Stimulated activated CD4-positive, alpha-beta T cell treated with anti-CD3 and anti-CD28 coated beads, Interleukin-2, amount 100 ng/mL, for 4 hours (primary cell): ENCODE data around the gene ASTN1.

ENCODE experiments used
- DNase-seq: peaks from one replicate; pipeline ENCODE4 v3.0.0-alpha.2; 2020; ENCODE audit warnings: low read depth

The ASTN1 gene

DNA sequence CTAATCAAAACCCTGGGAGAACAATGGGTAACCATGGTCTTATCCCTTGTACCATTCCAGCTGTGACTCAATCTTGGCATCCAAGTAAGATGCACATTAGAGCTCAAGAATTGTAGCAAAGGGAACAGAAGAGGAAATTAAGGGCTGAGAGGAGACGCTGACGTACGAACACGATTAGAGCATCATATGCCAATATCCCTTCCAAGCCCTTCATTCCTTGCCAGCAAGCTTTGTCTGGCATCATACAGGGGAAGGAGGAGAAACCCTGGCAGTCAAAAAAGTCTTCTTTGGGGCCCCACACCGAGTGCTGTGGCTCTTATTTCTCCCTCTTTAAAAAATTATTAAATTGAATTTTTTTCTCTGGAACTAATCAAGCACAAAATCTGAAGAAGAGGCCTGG lies 120.9 kb downstream of the ASTN1 start:
- no peak for DNase-seq

DNA sequence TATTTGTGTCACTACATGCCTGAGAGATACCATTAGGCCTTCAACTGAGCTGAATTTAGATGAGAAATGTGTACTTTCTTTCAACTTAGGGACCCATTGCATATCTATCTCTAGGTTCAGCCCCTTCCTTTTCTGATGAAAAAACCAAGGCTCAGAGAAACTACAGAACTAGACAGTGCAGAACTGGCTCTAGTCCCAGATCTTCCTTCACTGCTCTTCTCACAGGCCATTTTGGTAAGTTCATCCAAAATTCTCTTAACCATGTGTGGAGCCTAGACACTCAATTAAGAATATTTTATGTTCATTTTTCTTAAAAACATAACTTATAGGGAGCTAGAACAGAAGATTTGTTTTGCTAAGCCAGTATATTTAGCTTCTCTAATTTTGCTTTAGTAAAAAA lies 128.9 kb downstream of the ASTN1 start:
- DNase-seq, result no peak

DNA sequence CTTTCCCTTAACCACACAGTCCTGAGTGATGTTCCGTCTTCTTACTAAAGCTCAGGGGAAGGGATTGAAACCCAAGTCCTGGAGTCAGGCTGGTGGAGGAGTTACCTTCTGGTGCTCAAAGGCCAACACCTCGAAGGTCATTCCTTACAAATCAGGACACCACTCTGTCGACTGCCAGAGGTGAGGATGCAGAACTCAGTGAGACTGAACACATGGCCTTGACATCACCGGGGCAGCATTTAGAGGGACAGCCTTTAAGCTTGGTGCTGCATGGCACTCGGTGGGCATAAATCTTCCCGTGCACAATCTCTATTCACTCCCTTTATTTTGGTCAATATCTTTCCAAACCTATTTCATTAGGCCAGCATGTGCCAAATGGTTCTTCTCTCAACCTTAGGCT lies 130.9 kb downstream of the ASTN1 start:
- no peak for DNase-seq

GRCh38 chr1:177032434-177032833 lies 132.1 kb downstream of the ASTN1 start:
- DNase-seq, result no peak

DNA sequence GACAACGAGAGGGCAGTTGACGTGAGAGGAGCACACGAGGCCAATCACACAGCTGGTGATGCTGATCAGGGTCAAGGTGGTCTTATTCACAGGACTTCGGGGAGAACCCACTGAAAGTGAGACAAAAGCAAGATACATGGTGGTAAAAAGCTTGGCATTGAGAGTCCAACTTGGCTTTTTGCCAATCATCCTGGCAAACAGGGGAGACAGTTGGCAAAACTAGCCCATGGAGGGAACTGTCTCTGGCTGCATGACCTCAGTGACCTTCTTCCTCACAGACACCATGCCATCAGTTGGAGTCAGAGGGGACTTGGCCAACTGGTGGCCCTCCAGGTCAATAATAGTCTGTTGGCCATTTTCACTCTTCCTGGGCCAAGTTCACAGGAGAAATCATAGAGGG lies 139.9 kb downstream of the ASTN1 start:
- no peak for DNase-seq

DNA sequence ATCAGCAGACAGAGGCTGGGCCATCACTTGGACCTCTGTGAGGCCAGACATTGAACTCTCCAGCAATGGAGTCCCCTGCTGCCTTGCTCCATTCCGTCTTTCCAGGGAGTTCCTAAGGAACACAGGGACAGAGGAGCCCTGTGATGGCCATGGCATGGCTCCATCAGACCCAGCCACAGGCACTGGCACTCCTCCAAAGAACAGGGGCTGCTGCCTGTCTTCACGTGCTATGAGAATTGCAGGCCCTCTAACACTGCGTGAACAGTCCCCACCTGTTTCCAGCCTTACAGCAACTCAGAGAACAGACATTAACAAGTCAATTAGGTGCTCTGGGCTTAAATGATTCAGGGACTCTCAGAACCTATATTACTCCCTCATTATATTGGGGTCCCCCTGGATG lies 140.8 kb downstream of the ASTN1 start:
- DNase-seq, result no peak

DNA sequence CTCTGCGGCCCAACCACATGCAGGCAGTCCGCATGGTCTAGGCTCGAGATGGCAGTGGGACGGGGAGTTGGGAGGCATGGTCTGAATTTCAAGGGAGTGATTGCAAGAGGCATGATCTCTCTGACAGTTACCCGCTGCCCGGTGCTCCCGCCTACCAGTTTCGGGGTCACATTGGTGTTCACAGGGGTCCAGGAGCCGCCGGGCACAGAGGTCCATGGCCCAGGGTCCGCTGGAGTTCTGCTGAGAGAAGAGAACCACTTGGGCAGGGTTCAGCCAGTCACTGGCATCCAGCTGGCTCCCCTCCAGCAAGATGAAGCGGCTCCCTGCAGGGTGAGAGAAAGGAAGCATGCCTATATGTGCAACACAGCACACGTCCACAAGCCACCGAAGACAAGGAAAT lies 141.3 kb downstream of the ASTN1 start:
- DNase-seq, result no peak

- DNase-seq, result no peak
These were observed 142.8 kb downstream of the ASTN1 start for GRCh38 chr1:177021687-177022086.

GRCh38 chr1:177020851-177021589 lies 143.5 kb downstream of the ASTN1 start:
- DNase-seq, result no peak

DNA sequence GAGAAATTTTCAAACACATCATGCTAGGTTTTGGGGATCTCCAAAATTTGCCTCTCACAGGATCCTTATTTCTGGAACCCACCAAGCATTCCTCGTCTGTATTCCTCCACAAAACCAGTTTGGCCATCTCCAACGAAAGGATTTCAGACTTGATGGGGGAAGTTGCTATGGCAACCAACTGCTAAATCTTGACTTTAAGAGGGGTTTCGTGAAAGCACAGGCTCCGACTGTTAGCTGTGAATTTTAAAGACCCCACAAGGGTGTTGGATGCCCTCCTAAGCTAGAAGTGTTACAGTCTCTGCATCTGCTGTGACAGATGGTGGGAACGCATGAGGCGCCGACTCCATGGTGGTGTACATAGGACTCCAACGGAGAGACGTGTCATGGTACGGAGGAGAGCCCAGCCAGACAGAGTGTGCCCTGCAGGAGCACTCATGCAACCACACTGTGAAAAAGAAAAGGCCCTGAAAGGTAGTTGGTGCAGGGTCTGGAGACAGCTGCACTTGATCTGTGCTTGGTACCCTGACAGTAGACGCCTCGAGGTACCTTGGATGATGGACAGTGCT lies 147.1 kb downstream of the ASTN1 start:
- no peak for DNase-seq

DNA sequence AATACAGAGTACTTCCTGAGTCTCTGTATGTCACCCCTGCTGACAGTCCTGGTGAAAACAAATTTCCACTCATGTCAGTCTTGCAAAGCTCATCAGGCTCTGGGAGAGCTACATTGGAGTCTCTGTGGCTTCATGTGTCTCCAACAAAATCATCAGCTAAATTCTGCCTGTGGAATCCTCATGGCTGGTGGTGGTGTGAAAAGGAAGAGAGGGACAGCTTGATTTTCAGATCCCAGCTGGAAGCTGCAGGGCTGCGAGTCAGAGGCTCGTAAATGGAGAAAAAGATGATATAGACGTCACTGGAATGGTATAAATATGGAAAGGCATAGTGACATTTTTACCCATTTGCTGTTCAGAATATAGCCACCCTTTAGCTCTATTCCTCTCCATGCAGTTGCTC lies 150.2 kb downstream of the ASTN1 start:
- no peak for DNase-seq

- DNase-seq, result no peak
These were observed 152.1 kb downstream of the ASTN1 start for GRCh38 chr1:177012342-177012925.

GRCh38 chr1:177011508-177011907 lies 153.0 kb downstream of the ASTN1 start:
- DNase-seq, result no peak

DNA sequence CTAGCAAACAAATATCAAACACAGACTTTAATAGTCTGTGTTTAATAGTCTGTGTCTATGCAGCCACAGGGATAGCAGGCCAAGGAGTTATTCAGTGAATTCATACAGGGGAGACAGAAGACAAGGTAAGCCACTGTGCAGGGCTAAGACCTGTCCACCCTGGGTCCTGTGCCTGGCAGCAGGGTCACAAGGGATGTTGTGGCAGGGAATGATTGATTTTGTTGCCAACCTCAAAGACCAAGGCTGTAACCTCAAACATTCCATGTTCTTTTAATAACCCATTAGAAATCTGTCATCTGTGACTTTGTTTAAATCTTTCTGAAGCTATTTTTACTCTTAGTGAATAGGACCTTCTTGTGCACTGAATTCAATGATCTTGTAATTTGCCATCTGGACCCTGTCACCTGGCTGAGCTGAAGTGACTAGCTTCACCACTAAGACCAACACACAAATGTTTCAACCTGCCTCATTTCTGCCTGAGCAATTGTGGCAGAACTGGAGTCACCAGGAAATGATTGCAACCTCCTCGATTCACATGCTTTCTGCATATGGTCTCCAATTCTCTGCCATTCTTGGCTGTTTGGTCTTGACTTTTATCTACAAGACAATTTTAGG lies 154.2 kb downstream of the ASTN1 start:
- no peak for DNase-seq

- no peak for DNase-seq
These were observed 155.9 kb downstream of the ASTN1 start for GRCh38 chr1:177008653-177009052.

- no peak for DNase-seq
These were observed 156.9 kb downstream of the ASTN1 start for GRCh38 chr1:177007437-177008161.

GRCh38 chr1:177002891-177003290 lies 161.6 kb downstream of the ASTN1 start:
- no peak for DNase-seq

- DNase-seq, result no peak
These were observed 163.0 kb downstream of the ASTN1 start for GRCh38 chr1:177001556-177001955.

DNA sequence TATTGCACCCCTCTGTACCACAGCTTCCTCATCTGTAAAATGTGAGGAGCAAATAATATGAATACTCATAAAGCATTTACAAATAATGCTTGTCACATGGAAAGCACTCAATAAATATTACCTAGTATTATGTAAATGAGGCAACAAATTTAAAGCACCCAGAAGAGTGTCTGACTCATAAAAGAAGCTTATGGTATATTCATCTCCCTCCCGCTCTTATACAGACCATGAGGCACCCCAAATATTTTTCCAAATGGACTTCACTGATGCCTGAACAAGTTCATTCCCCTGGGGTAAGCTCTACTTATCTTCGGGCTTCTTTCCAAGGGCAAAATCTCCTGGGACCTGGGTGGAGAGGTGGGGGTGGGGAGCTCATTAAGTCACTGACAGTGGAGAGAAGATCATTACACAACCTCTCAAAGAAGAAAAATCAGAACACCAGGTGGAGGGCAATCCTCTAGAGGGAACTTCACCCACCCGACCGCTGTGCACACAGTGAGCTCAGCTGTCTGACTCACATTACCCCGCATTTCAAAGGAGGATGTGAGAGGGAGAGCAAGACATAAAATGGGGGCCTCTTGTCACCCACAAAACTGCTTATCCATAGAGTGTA lies 166.2 kb downstream of the ASTN1 start:
- no peak for DNase-seq

DNA sequence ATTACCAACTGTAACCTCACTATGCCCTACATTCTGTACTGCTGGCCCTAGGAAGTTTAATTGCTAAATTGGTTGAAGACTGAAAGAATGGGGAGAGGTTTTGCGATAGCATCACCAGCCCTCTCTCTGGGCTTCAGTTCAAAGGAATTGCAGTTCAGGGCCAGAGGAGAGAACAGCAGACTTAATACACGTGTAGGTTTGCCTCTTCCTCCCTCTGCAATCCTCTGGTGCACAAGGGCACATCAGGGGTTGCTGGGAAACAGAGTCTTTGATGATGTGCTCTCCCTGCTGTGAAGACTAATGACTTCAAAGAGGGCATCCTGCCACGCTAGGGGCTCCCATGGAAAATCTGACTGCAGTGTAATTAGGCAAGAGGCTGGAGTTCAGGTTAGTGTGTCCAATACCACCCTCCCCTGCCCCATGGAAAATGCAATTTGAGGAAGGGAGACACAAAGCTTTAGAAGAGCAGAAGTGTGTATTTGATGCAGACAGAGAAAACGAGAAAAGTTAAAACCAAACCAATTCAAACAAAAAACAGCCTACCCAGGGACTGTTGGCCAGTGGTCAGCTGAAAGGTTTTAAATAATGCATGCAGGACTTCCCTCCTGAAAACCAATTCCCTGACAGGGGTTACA lies 167.9 kb downstream of the ASTN1 start:
- DNase-seq, result no peak

GRCh38 chr1:176994931-176995596 lies 169.4 kb downstream of the ASTN1 start:
- DNase-seq, result no peak
